Measurements from ENCODE around the gene EXOC6.
A peak's percentile ranks its signal among the peaks of the same experiment; 100 is the strongest.
"Not testable (repeated sequence)": the region's sequence is repeated elsewhere in the genome, so short reads cannot be mapped to it uniquely, and the experiment has no call there.

The EXOC6 gene

GRCh38 chr10:92957223-92958010, 109.1 kb downstream of the EXOC6 start:
- no peak for FAIRE-seq

GRCh38 chr10:92961638-92962037, 113.3 kb downstream of the EXOC6 start:
- no peak for FAIRE-seq

- FAIRE-seq, result peak; percentile 95
Observed at GRCh38 chr10:92965314-92965713, 117.0 kb downstream of the EXOC6 start.

- FAIRE-seq, result no peak
Observed at GRCh38 chr10:92967641-92968040, 119.3 kb downstream of the EXOC6 start.

GRCh38 chr10:92969151-92969550, 120.8 kb downstream of the EXOC6 start:
- no peak for FAIRE-seq

- FAIRE-seq, result no peak
Observed at GRCh38 chr10:92970301-92971070, 122.2 kb downstream of the EXOC6 start.

- FAIRE-seq, result no peak
Observed at GRCh38 chr10:92972066-92972870, 123.9 kb downstream of the EXOC6 start.

- FAIRE-seq, result no peak
Observed at GRCh38 chr10:92972886-92973285, 124.6 kb downstream of the EXOC6 start.

- not testable (repeated sequence) for FAIRE-seq
Observed at GRCh38 chr10:92976278-92976677, 128.0 kb downstream of the EXOC6 start.

- peak; percentile 9 for FAIRE-seq
Observed at GRCh38 chr10:92989250-92989649, 140.9 kb downstream of the EXOC6 start.

- FAIRE-seq, result peak; percentile 66
Observed at GRCh38 chr10:92990615-92991014, 142.3 kb downstream of the EXOC6 start.

GRCh38 chr10:92991513-92991912, 143.2 kb downstream of the EXOC6 start:
- FAIRE-seq, result no peak

- FAIRE-seq, result no peak
Observed at GRCh38 chr10:92993699-92994272, 145.5 kb downstream of the EXOC6 start.

GRCh38 chr10:92995509-92995908, 147.2 kb downstream of the EXOC6 start:
- peak; percentile 65 for FAIRE-seq

GRCh38 chr10:92997620-92998019, 149.3 kb downstream of the EXOC6 start:
- no peak for FAIRE-seq

GRCh38 chr10:92999191-92999590, 150.9 kb downstream of the EXOC6 start:
- no peak for FAIRE-seq

- FAIRE-seq, result peak; percentile 38
Observed at GRCh38 chr10:93006435-93007039, 158.2 kb downstream of the EXOC6 start.

GRCh38 chr10:93015722-93016121, 167.4 kb downstream of the EXOC6 start:
- no peak for FAIRE-seq

GRCh38 chr10:93023013-93023650, 174.8 kb downstream of the EXOC6 start:
- no peak for FAIRE-seq

- FAIRE-seq, result no peak
Observed at GRCh38 chr10:93026072-93026471, 177.8 kb downstream of the EXOC6 start.

- FAIRE-seq, result no peak
Observed at GRCh38 chr10:93027508-93027907, 179.2 kb downstream of the EXOC6 start.

GRCh38 chr10:93028883-93029282, 180.6 kb downstream of the EXOC6 start:
- no peak for FAIRE-seq
